HFFc6 (cell line): ENCODE results near the gene THSD4. TPM values are rescaled to one million over a fixed set of nuclear protein-coding genes. Genes with fewer than 3 reads are reported as not detected.

Source experiments
- DNase-seq: peaks from one replicate; pipeline ENCODE4 v3.0.0-alpha.2; 2018
- H3K27ac Mint-ChIP-seq: 2 replicates; pipeline ENCODE4 v1.8.0; 2020; ENCODE audit warnings: mild to moderate bottlenecking, mixed read lengths
- H3K27me3 Mint-ChIP-seq: 2 replicates; pipeline ENCODE4 v1.8.0; 2021; ENCODE audit warnings: mild to moderate bottlenecking, moderate library complexity, mixed read lengths; ENCODE audit not compliant: insufficient read depth
- H3K36me3 Mint-ChIP-seq: 2 replicates; pipeline ENCODE4 v1.8.0; 2021; ENCODE audit warnings: low read depth, mixed read lengths
- H3K4me1 Mint-ChIP-seq: 2 replicates; pipeline ENCODE4 v1.8.0; 2020; ENCODE audit warnings: low read depth, mixed read lengths
- H3K4me3 Mint-ChIP-seq: 2 replicates; pipeline ENCODE4 v1.8.0; 2020; ENCODE audit warnings: mild to moderate bottlenecking, moderate library complexity, mixed read lengths
- H3K9me3 Mint-ChIP-seq: 2 replicates; pipeline ENCODE4 v1.8.0; 2020; ENCODE audit warnings: mild to moderate bottlenecking, mixed read lengths
- total RNA-seq, 6 experiments: library from RNA; stranded (reverse); fragmentation: NEBNext Ultra II Directional; extraction: Animal tissue kit (Norgen Biotek cat#: 25700); gene quantifications; 2 replicates in 1 of 6; 3 replicates in 5 of 6; pipeline ENCODE4 v1.2.3, GENCODE V29; 2021
- TF ChIP-seq, protein P1 (sequence below): fragments of 200-600 bp; sonication (generic); IDR thresholded peaks from 2 replicates; pipeline ENCODE4 v1.5.0; 2021; ENCODE audit warnings: antibody characterized with exemption, mild to moderate bottlenecking

The THSD4 gene
- total RNA-seq, 6 experiments from 2014 or later = 32.7 to 39.1 (median 36.4) TPM

DNA sequence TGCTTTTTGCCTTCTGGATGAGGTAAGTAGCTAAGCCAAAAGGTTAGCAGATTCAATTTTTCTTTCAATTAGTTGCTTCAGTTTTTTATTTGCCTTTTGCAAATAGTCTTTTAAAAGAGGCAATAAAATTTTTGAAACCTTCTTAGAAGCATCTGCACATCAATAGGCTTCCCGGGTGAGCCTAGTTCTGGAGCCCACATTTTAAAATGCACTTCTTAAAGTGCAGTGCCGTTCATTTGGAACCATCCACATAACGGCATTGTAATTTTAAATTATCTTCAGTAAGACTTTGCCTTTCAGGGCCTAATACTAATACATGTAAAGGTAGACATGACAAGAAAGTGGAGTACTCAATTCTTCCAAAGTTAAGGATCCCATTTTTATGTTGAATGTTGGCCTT, 269.2 kb downstream of the THSD4 start:
- TF ChIP-seq, protein P1, sequence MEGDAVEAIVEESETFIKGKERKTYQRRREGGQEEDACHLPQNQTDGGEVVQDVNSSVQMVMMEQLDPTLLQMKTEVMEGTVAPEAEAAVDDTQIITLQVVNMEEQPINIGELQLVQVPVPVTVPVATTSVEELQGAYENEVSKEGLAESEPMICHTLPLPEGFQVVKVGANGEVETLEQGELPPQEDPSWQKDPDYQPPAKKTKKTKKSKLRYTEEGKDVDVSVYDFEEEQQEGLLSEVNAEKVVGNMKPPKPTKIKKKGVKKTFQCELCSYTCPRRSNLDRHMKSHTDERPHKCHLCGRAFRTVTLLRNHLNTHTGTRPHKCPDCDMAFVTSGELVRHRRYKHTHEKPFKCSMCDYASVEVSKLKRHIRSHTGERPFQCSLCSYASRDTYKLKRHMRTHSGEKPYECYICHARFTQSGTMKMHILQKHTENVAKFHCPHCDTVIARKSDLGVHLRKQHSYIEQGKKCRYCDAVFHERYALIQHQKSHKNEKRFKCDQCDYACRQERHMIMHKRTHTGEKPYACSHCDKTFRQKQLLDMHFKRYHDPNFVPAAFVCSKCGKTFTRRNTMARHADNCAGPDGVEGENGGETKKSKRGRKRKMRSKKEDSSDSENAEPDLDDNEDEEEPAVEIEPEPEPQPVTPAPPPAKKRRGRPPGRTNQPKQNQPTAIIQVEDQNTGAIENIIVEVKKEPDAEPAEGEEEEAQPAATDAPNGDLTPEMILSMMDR = no peak
- H3K27ac Mint-ChIP-seq = no peak overlapping the region
- H3K36me3 Mint-ChIP-seq = peaks cover 6% of the 10 kb centered on the region
- H3K4me3 Mint-ChIP-seq = no peak overlapping the region
- no peaks in the 10 kb centered on the region for H3K9me3 Mint-ChIP-seq
- H3K4me1 Mint-ChIP-seq = peaks cover 10% of the 10 kb centered on the region
- DNase-seq = no peak
- H3K27me3 Mint-ChIP-seq = no peaks in the 10 kb centered on the region

DNA sequence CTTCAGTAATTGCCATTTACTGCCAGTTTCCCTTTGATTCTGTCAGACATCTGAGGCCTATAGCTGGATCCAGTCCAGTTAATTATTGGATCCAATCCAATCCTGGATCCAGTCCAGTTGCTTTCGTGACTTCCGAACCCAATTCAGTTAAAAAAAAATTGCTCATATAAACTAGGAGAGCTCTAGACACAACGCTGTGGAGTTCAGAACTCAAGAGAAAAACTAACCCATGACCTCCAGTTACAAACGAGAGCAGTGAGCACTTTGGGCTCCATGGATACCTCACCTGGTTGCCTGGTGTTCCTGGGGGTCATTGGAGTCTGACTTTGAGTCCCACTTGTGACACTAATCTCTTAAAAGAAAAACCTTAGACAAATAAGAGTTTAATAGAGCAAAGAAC, 269.8 kb downstream of the THSD4 start:
- no peaks in the 10 kb centered on the region for H3K27me3 Mint-ChIP-seq
- DNase-seq = no peak
- H3K9me3 Mint-ChIP-seq = no peaks in the 10 kb centered on the region
- TF ChIP-seq, protein P1 = no peak
- H3K4me3 Mint-ChIP-seq = no peak overlapping the region
- H3K27ac Mint-ChIP-seq = peak overlapping the region; percentile 8; the same call in 1 of the 2 replicates
- peaks cover 6% of the 10 kb centered on the region for H3K4me1 Mint-ChIP-seq
- H3K36me3 Mint-ChIP-seq = peaks cover 6% of the 10 kb centered on the region

DNA sequence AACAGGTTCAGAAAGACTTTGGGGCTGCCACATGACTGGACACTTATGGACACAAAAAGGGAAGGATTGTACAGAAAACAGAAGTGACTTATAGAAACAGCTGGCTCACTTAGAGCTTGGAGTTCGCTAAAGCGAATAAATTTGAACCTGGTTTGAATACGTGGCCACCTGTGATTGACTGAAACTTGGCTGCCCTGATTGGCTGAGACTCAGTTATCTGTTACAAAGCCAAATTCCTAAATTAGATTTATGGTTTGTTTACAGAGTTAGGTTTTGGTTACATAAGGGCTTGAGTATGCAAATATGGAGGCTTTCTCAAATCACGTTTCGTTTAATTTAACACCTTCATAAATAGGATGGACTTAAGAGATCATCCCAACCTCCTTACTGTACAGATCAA, 270.2 kb downstream of the THSD4 start:
- Mint-ChIP-seq H3K36me3 (peaks cover 6% of the 10 kb centered on the region), H3K4me3 (no peak overlapping the region), H3K27me3 (no peaks in the 10 kb centered on the region), H3K9me3 (no peaks in the 10 kb centered on the region), H3K27ac (no peak overlapping the region), H3K4me1 (peaks cover 6% of the 10 kb centered on the region)
- TF ChIP-seq, protein P1 = no peak
- no peak for DNase-seq

GRCh38 chr15:71386005-71386404, 270.7 kb downstream of the THSD4 start:
- peaks cover 6% of the 10 kb centered on the region for H3K36me3 Mint-ChIP-seq
- H3K9me3 Mint-ChIP-seq = no peaks in the 10 kb centered on the region
- no peak overlapping the region for H3K27ac Mint-ChIP-seq
- TF ChIP-seq, protein P1 = no peak
- no peak for DNase-seq
- no peak overlapping the region for H3K4me3 Mint-ChIP-seq
- H3K27me3 Mint-ChIP-seq = no peaks in the 10 kb centered on the region
- H3K4me1 Mint-ChIP-seq = peaks cover 6% of the 10 kb centered on the region

- DNase-seq = no peak
- no peak overlapping the region for H3K27ac Mint-ChIP-seq
Measured at GRCh38 chr15:71386448-71387236, 271.4 kb downstream of the THSD4 start.

More at GRCh38 chr15:71386448-71387236, 271.4 kb downstream of the THSD4 start:
- Mint-ChIP-seq H3K4me3 (no peak overlapping the region), H3K27me3 (no peaks in the 10 kb centered on the region), H3K36me3 (peaks cover 6% of the 10 kb centered on the region), H3K9me3 (no peaks in the 10 kb centered on the region), H3K4me1 (peaks cover 6% of the 10 kb centered on the region)
- TF ChIP-seq, protein P1 = peak; percentile 65
